CD4-positive, alpha-beta T cell (primary cell): ENCODE data around the gene OR6N1. TPM values are rescaled to one million over a fixed set of nuclear protein-coding genes. Genes with fewer than 3 reads are reported as not detected.

Experiments
- ATAC-seq: fragments of 200-7000 bp; cut with Tn5 transposase; one replicate; pipeline ENCODE4 v1.10.0; 2022; ENCODE audit warnings: mild to moderate bottlenecking; ENCODE audit not compliant: poor library complexity
- CTCF ChIA-PET: fragments of 350-600 bp; sonication (Branson Sonifier 250); formaldehyde crosslinking; loops from one replicate; lab custom pipeline; 2021; ENCODE audit warnings: antibody characterized with exemption, inconsistent platforms; lab: Charles Lee
- POLR2A ChIA-PET: fragments of 350-600 bp; sonication (Branson Sonifier 250); formaldehyde crosslinking; loops from one replicate; lab custom pipeline; 2021; ENCODE audit warnings: antibody characterized with exemption, inconsistent platforms; lab: Charles Lee
- DNase-seq, 14 experiments: peaks; one replicate each; pipeline ENCODE4 v3.0.0-alpha.2; 2013 to 2020; ENCODE audit warnings: mixed read lengths in 2 of 14
- H3K27ac ChIP-seq, 2 donors: one replicate each; pipeline versions ENCODE4 v1.5.1 to v1.7.0; 2013; ENCODE audit warnings: low read length in 2 of 2, low read depth in 1 of 2, mild to moderate bottlenecking in 1 of 2
- H3K27me3 ChIP-seq, 2 experiments: 1 replicate in 1 of 2; 2 replicates in 1 of 2; pipeline versions ENCODE4 v1.6.1 to v1.7.0; 2013; ENCODE audit warnings: low read length in 2 of 2, control low read depth in 1 of 2, mild to moderate bottlenecking in 1 of 2, moderate library complexity in 1 of 2; ENCODE audit not compliant: insufficient read depth in 2 of 2, control insufficient read depth in 1 of 2
- H3K36me3 ChIP-seq: one replicate; pipeline ENCODE4 v1.6.1; 2013; ENCODE audit warnings: low read length, control low read depth; ENCODE audit not compliant: insufficient read depth
- H3K4me1 ChIP-seq: one replicate; pipeline ENCODE4 v1.6.1; 2013; ENCODE audit warnings: low read length, control low read depth; ENCODE audit not compliant: insufficient read depth
- H3K4me3 ChIP-seq: one replicate; pipeline ENCODE4 v1.5.1; 2013; ENCODE audit warnings: mild to moderate bottlenecking, low read length, moderate library complexity
- H3K9me3 ChIP-seq, 2 experiments: 1 replicate in 1 of 2; 2 replicates in 1 of 2; pipeline versions ENCODE4 v1.6.1 to v1.7.0; 2013; ENCODE audit warnings: low read length in 2 of 2, mild to moderate bottlenecking in 2 of 2, control low read depth in 1 of 2, moderate library complexity in 1 of 2; ENCODE audit not compliant: control insufficient read depth in 1 of 2, insufficient read depth in 1 of 2
- H3K27ac Mint-ChIP-seq: one replicate; pipeline ENCODE4 v1.8.0; 2020; ENCODE audit warnings: mixed read lengths
- H3K27me3 Mint-ChIP-seq: one replicate; pipeline ENCODE4 v1.8.0; 2021; ENCODE audit warnings: mixed read lengths
- H3K36me3 Mint-ChIP-seq: one replicate; pipeline ENCODE4 v1.8.0; 2021; ENCODE audit warnings: low read depth, mixed read lengths
- H3K4me1 Mint-ChIP-seq: one replicate; pipeline ENCODE4 v1.8.0; 2021; ENCODE audit warnings: low read depth, mixed read lengths
- H3K4me3 Mint-ChIP-seq: one replicate; pipeline ENCODE4 v1.8.0; 2020; ENCODE audit warnings: mild to moderate bottlenecking, mixed read lengths
- H3K9me3 Mint-ChIP-seq: one replicate; pipeline ENCODE4 v1.8.0; 2020; ENCODE audit warnings: mixed read lengths
- intact Hi-C, 2 experiments: fragments of 100-400 bp; cut with DNase I in 1 of 2; cut with micrococcal nuclease in 1 of 2; formaldehyde crosslinking; loops; one replicate each; pipeline versions ENCODE4 v1.15.1 to v1.9.0; 2023 to 2025; cut with DNase I, micrococcal nuclease
- total RNA-seq, 174 experiments: library from RNA in 2 of 174; stranded (reverse) in 2 of 174; gene quantifications; one replicate each; pipeline ENCODE4 v1.2.3 and lab custom pipeline; 2021 to 2026
- TF ChIP-seq, protein P1 (sequence below): fragments of 200-600 bp; IDR thresholded peaks from one replicate; pipeline ENCODE4 v1.8.0; 2022; ENCODE audit warnings: antibody characterized with exemption, mild to moderate bottlenecking

OR6N1 gene
- total RNA-seq, 2 experiments from 2014 or later: not detected

DNA sequence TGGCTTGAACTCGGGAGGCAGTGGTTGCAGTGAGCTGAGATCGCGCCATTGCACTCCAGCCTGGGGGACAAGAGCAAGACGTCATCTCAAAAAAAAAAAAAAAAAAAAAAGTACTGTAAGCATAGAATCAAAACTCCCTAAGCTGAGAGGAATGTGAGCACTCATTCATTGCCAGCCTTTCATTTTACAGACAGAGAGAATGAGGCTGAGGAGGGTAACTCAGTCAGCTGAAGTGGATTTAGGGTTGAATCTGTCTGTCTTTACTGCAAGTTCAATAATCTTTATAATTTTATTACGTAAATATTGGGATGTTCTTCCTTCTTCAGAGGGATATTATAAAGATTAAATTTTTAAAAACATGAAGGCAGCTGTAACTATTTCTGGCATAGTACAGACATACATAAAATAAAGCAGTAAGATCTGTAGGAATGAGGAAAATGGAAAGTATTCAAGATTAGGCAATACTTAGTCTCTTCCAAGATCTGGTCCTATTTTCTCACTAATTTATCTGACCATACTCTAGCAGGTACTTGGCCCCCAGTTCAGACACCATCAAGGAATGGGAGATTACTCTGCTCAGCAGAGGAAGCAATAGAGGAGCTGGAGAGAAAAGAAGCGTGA lies 35.0 kb upstream of the OR6N1 start:
- Histone ChIP-seq H3K27ac (no peak overlapping the region), H3K36me3 (no peaks in the 10 kb centered on the region), H3K9me3 (no peaks in the 10 kb centered on the region), H3K4me1 (no peaks in the 10 kb centered on the region), H3K4me3 (no peak overlapping the region), H3K27me3 (peaks cover 0 to 4% of the 10 kb centered on the region in 2 experiments)
- intact Hi-C loops: no loop called here
- TF ChIP-seq, protein P1, sequence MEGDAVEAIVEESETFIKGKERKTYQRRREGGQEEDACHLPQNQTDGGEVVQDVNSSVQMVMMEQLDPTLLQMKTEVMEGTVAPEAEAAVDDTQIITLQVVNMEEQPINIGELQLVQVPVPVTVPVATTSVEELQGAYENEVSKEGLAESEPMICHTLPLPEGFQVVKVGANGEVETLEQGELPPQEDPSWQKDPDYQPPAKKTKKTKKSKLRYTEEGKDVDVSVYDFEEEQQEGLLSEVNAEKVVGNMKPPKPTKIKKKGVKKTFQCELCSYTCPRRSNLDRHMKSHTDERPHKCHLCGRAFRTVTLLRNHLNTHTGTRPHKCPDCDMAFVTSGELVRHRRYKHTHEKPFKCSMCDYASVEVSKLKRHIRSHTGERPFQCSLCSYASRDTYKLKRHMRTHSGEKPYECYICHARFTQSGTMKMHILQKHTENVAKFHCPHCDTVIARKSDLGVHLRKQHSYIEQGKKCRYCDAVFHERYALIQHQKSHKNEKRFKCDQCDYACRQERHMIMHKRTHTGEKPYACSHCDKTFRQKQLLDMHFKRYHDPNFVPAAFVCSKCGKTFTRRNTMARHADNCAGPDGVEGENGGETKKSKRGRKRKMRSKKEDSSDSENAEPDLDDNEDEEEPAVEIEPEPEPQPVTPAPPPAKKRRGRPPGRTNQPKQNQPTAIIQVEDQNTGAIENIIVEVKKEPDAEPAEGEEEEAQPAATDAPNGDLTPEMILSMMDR: no peak
- Mint-ChIP-seq H3K9me3 (no peaks in the 10 kb centered on the region), H3K27ac (no peak overlapping the region), H3K4me3 (no peak overlapping the region), H3K4me1 (no peaks in the 10 kb centered on the region), H3K36me3 (no peaks in the 10 kb centered on the region), H3K27me3 (peaks cover 24% of the 10 kb centered on the region)
- no peak for ATAC-seq
- DNase-seq: no peak
- ChIA-PET CTCF (interaction anchor here (0.6 kb wide), 1 partner anchor 189 kb away, joined by 4 read pairs; no protein-coding TSS in a partner anchor), POLR2A (no interaction called here)

DNA sequence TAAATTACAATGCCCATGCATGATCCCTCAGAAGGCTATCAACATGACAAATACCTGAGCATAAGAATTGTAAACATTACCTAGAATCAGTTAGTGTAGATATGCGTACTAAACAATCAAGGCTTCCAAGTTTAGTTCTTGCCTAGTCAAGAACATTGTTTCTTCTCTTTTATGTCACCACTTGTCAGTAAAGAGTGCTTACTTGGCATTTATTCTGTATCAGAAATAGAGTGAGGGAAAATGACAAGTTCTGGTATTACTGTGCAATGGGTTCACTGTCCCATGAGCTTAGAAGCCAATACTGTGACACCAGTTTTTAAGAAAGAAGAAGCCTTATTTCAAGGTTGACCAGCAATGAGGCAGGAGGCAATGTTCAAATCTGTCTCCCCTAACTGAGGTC lies 31.7 kb upstream of the OR6N1 start:
- Mint-ChIP-seq H3K9me3 (no peaks in the 10 kb centered on the region), H3K4me3 (no peak overlapping the region), H3K27me3 (peaks cover 42% of the 10 kb centered on the region), H3K27ac (no peak overlapping the region), H3K4me1 (no peaks in the 10 kb centered on the region), H3K36me3 (no peaks in the 10 kb centered on the region)
- Histone ChIP-seq H3K27ac (no peak overlapping the region), H3K27me3 (peaks cover 0 to 10% of the 10 kb centered on the region in 2 experiments), H3K36me3 (no peaks in the 10 kb centered on the region), H3K4me1 (no peaks in the 10 kb centered on the region), H3K4me3 (no peak overlapping the region), H3K9me3 (no peaks in the 10 kb centered on the region)
- intact Hi-C loops: no loop called here
- no peak for DNase-seq
- TF ChIP-seq, protein P1: no peak
- CTCF ChIA-PET: no interaction called here
- POLR2A ChIA-PET: no interaction called here
- ATAC-seq: no peak

DNA sequence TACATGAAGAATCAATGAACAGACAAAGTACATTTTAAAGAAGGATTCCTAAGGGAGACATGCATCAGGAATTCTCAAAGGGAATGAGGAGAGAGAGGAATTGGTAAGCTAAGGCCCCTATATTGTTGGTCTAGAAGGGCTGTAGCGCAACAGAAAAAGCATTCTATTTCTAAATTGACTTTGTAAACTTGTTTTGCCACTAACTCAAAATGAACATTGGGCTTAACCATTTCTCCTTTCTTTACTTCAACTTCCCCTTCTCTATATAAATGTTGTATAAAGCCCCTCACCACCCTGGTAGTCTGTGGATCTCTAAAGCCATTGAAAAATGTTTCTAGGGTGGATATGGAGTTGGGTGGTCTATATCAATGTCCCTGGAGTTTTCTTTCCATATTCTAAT lies 29.4 kb upstream of the OR6N1 start:
- ATAC-seq: no peak
- TF ChIP-seq, protein P1: no peak
- H3K9me3 ChIP-seq: no peaks in the 10 kb centered on the region
- no peaks in the 10 kb centered on the region for H3K36me3 Mint-ChIP-seq
- peaks cover 40% of the 10 kb centered on the region for H3K27me3 Mint-ChIP-seq
- H3K27ac Mint-ChIP-seq: no peak overlapping the region
- no peaks in the 10 kb centered on the region for H3K36me3 ChIP-seq
- no peaks in the 10 kb centered on the region for H3K4me1 ChIP-seq
- no peaks in the 10 kb centered on the region for H3K9me3 Mint-ChIP-seq
- H3K4me1 Mint-ChIP-seq: no peaks in the 10 kb centered on the region
- peaks cover 0 to 10% of the 10 kb centered on the region in 2 experiments for H3K27me3 ChIP-seq
- no peak overlapping the region for H3K4me3 ChIP-seq
- H3K4me3 Mint-ChIP-seq: no peak overlapping the region
- no peak overlapping the region for H3K27ac ChIP-seq
- CTCF ChIA-PET: no interaction called here
- intact Hi-C loops: no loop called here
- no peak for DNase-seq
- POLR2A ChIA-PET: no interaction called here
